HUES48 (cell line): ENCODE results near the gene EXOC3.
"Not testable (repeated sequence)": the region's sequence is repeated elsewhere in the genome, so short reads cannot be mapped to it uniquely, and the experiment has no call there.

Experiments used
- H3K27ac ChIP-seq: one replicate; pipeline ENCODE4 v1.7.0; 2013; ENCODE audit warnings: low read depth, low read length, inconsistent platforms
- H3K27me3 ChIP-seq: 2 replicates; pipeline ENCODE4 v1.6.1; 2013; ENCODE audit warnings: mild to moderate bottlenecking, low read length; ENCODE audit not compliant: control insufficient read depth, insufficient read depth
- H3K36me3 ChIP-seq: 2 replicates; pipeline ENCODE4 v1.6.1; 2013; ENCODE audit warnings: low read length; ENCODE audit not compliant: control insufficient read depth, insufficient read depth
- H3K4me1 ChIP-seq: 2 replicates; pipeline ENCODE4 v1.6.1; 2013; ENCODE audit warnings: mild to moderate bottlenecking, low read length; ENCODE audit not compliant: control insufficient read depth, insufficient read depth
- H3K4me3 ChIP-seq: 2 replicates; pipeline ENCODE4 v1.5.1; 2013; ENCODE audit warnings: mild to moderate bottlenecking, low read depth, low read length
- H3K9ac ChIP-seq: 2 replicates; pipeline ENCODE4 v1.6.1; 2013; ENCODE audit warnings: mild to moderate bottlenecking, low read depth, low read length, moderate library complexity
- H3K9me3 ChIP-seq: 2 replicates; pipeline ENCODE4 v1.6.1; 2013; ENCODE audit warnings: low read length; ENCODE audit not compliant: control insufficient read depth, insufficient read depth

The EXOC3 gene

DNA sequence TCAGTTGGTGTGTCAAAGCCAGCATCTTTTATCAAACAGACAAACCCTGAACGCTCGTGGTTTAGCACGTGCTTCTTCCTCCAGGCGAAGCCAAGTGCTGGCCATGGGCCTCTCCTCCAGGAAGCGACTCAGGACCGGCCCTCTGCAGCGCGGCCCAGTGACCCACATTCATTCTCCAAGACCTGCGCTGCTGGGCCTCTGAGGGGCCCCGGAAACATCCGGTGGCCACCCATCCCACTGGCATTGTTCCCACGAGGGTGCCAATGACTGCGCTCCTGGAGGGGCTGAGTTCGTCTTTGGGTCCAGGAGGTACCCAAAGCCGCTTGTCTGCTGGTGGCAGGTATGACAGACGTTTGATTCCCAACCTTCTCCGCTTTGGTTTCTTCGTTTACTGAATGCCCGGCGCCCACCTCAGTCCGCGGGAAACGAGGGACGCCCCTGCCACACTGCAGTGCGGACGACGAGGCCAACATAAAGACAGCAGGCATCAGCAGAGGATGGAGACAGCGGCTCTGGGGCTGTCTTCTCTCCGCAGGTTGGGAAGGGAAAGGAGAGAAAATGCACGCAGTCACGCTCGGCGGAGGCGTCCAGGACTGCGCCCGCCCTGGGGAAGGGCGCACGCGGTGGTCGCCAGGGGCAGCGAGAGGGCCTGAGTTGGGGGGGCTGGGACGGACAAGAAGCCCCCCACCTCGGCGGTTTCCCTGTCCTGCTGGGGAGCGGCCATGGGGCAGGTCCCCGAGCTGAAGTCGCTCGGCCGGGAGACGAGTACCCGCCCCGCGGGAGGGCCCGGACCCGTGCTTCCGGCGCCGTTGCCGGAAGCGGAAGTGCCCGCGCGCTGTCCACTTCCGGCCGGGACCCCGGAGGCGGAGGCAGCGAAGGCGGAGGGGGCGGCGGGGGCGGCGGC lies at the start of gene EXOC3:
Gene EXOC3, plus strand, starts transcription at position 842 of the 904 bp plus-strand sequence. CDS start 3,030 bp downstream, outside the sequence.
- H3K27ac ChIP-seq: peak within 1 kb of the TSS; percentile 50
- H3K9ac ChIP-seq: peak within 1 kb of the TSS; percentile 75
- H3K36me3 ChIP-seq: peaks cover 15% of the 10 kb centered on the region
- no peaks in the 10 kb centered on the region; the same call in 1 of the 2 replicates for H3K27me3 ChIP-seq
- H3K4me1 ChIP-seq: no peaks in the 10 kb centered on the region
- no peaks in the 10 kb centered on the region for H3K9me3 ChIP-seq
- H3K4me3 ChIP-seq: peak within 1 kb of the TSS; percentile 95

GRCh38 chr5:393846-394275 lies 49.1 kb upstream of the EXOC3 start:
- Histone ChIP-seq H3K27me3 (no peaks in the 10 kb centered on the region), H3K4me1 (no peaks in the 10 kb centered on the region), H3K9ac (no peak overlapping the region), H3K4me3 (no peak overlapping the region), H3K9me3 (no peaks in the 10 kb centered on the region), H3K27ac (no peak overlapping the region), H3K36me3 (no peaks in the 10 kb centered on the region)

DNA sequence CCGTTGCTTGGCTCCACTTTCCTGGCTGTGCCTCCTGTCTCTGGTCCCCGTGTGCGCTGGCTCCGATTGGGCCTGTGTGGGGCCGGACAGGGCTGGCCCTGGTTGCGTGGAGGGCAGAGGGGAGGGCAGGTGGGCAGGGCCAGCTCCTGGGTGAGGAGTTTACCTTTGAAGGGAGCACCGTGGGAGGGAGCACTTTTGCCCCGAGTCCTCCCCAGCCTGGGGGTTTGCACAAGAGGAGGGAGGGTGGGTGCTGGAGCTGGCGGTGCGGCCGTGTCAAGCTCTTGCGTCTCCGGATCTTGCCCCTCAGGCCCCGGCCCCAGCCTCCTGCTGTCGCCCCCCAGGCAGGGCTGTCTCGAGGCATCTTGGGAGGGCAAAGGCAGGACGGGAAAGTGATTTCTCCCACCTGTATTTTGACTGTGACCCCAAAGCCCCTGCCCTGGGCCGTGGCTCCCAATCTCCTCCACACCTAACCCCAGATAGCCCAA lies 48.3 kb upstream of the EXOC3 start:
- Histone ChIP-seq H3K9me3 (no peaks in the 10 kb centered on the region), H3K27ac (no peak overlapping the region), H3K4me1 (peaks cover 7% of the 10 kb centered on the region; the same call in 1 of the 2 replicates), H3K9ac (no peak overlapping the region), H3K36me3 (no peaks in the 10 kb centered on the region), H3K27me3 (no peaks in the 10 kb centered on the region), H3K4me3 (no peak overlapping the region)

- no peaks in the 10 kb centered on the region for H3K9me3 ChIP-seq
- H3K27me3 ChIP-seq: no peaks in the 10 kb centered on the region
- no peak overlapping the region for H3K9ac ChIP-seq
- no peak overlapping the region for H3K4me3 ChIP-seq
- no peaks in the 10 kb centered on the region for H3K36me3 ChIP-seq
- peaks cover 13% of the 10 kb centered on the region for H3K4me1 ChIP-seq
- H3K27ac ChIP-seq: no peak overlapping the region
Observed at GRCh38 chr5:395156-395920, 47.6 kb upstream of the EXOC3 start.

DNA sequence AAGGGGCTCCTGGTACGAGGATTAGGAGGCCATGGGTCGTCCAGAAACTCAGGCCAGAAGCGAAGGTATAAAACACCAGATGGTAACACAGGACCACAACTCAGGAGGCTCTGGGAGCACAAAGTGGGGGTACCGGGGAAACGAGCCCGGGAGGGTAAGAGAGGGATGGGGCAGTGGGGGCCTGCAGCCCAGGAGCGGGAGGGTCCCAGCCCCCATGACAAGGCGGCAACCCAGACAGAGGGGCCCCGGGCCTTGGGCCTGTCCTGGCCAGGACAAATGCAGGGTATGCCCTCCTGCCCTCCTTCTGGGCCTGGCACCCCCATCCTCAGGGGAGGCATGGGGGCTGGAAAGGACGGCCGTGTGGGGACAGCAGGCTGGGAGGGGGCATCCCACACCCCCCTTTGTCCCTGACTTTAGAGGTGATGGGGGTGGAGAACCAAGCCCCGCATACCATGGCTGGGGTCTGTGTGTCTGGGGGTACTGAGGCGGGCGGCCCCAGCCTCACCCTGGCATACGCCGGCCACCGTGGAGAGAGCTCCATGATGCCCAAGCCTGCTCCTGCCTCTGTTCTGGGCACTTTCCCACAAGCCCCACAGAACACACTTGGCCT lies 47.0 kb upstream of the EXOC3 start:
- H3K9me3 ChIP-seq: no peaks in the 10 kb centered on the region
- no peak overlapping the region for H3K4me3 ChIP-seq
- no peaks in the 10 kb centered on the region for H3K36me3 ChIP-seq
- no peak overlapping the region for H3K9ac ChIP-seq
- peaks cover 16% of the 10 kb centered on the region for H3K4me1 ChIP-seq
- no peak overlapping the region for H3K27ac ChIP-seq
- H3K27me3 ChIP-seq: no peaks in the 10 kb centered on the region

- H3K4me3 ChIP-seq: no peak overlapping the region
- no peak overlapping the region for H3K9ac ChIP-seq
- no peaks in the 10 kb centered on the region for H3K27me3 ChIP-seq
- peaks cover 16% of the 10 kb centered on the region for H3K4me1 ChIP-seq
- H3K27ac ChIP-seq: no peak overlapping the region
- no peaks in the 10 kb centered on the region for H3K36me3 ChIP-seq
- no peaks in the 10 kb centered on the region for H3K9me3 ChIP-seq
Observed at GRCh38 chr5:396531-396961, 46.4 kb upstream of the EXOC3 start.

- not testable (repeated sequence) for H3K36me3 ChIP-seq, H3K9ac ChIP-seq, H3K27ac ChIP-seq, H3K4me3 ChIP-seq, H3K9me3 ChIP-seq, H3K27me3 ChIP-seq
- peaks cover 16% of the 10 kb centered on the region for H3K4me1 ChIP-seq
Observed at GRCh38 chr5:398141-398474, 44.9 kb upstream of the EXOC3 start.

GRCh38 chr5:398475-399295 lies 44.3 kb upstream of the EXOC3 start:
- no peaks in the 10 kb centered on the region for H3K36me3 ChIP-seq
- H3K4me3 ChIP-seq: no peak overlapping the region
- 0 out of 2 replicates have a peak overlapping the region, but pooled peaks have one; percentile 24 for H3K9ac ChIP-seq
- no peaks in the 10 kb centered on the region for H3K27me3 ChIP-seq
- no peaks in the 10 kb centered on the region for H3K9me3 ChIP-seq
- no peak overlapping the region for H3K27ac ChIP-seq
- H3K4me1 ChIP-seq: peaks cover 16% of the 10 kb centered on the region

DNA sequence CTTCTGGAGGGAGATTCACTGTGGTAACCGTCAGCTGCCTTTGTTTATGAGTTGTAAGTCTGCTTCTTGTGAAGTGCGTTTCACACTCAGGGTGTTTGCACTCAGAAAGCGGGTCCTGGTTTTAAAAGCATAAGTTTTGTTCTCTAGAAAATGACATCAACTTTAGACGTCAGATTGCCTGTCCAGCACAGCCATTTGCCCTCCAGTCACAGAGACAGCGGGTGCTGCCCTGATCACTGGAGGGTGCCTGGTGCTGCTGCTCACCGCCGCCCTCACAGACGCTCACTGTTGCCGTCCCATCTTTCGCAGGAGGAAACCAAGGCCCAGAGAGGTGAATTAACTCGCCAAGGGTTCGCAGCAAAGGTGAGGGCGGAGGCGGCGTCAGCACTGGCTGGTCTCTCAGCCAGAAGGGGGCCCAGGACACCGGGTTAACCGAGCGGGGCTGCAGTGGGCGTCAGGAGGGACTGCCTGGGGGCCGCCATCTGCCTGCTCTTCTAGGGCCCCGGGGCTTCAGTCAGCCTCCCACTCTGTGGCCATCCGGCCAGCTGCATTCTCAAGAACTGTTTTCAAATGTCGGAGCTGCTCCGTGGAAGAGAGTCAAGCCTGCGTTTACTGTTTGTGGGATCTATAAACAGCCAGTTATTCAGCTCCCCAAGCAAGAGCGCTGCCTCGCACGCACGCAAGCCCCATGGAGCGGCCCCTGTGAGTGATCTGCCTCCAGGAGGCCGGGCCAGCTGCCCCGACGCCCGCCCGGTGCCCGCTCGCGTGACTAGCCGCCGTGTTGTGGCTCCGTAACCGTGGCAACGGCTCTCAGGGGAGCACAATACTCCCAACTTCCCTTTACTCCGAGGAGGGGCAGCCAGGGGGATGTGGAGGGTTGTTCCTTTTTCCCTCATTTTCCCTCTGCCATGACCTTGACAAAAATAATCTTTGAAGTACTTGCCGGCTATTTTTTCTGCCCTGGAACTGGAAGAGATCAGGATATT lies 43.4 kb upstream of the EXOC3 start:
- Histone ChIP-seq H3K4me3 (no peak overlapping the region), H3K4me1 (peaks cover 16% of the 10 kb centered on the region)

More for the DNA sequence above, 43.4 kb upstream of the EXOC3 start:
- Histone ChIP-seq H3K9me3 (no peaks in the 10 kb centered on the region), H3K9ac (peak overlapping the region; percentile 24), H3K27me3 (no peaks in the 10 kb centered on the region), H3K27ac (peak overlapping the region; percentile 78), H3K36me3 (no peaks in the 10 kb centered on the region)
